GM12878 (cell line): Measurements from ENCODE around the gene POP5. TPM values are rescaled to one million over a fixed set of nuclear protein-coding genes. Genes with fewer than 3 reads are reported as not detected.

Experiments used
- ASH2L ChIP-seq: fragments of 300-600, 200-600 bp; sonication (generic); IDR thresholded peaks from 2 replicates; pipeline ENCODE4 v1.6.1; 2017; ENCODE audit warnings: low read depth, mild to moderate bottlenecking, borderline replicate concordance
- BCL11A ChIP-seq: IDR thresholded peaks from 2 replicates; pipeline ENCODE4 v1.6.1; 2011; ENCODE audit warnings: low read depth, low read length
- BHLHE40 ChIP-seq, 2 experiments: fragments of 450-650 bp in 1 of 2; IDR thresholded peaks; 2 replicates each; pipeline ENCODE4 v1.6.1; 2011 to 2017; ENCODE audit warnings: low read depth in 2 of 2, borderline replicate concordance in 1 of 2, improper control_type of control experiment in 1 of 2, low read length in 1 of 2, mild to moderate bottlenecking in 1 of 2
- HDAC6 ChIP-seq: fragments of 200-600 bp; sonication (generic); IDR thresholded peaks from one replicate; pipeline ENCODE4 v1.8.0; 2017; ENCODE audit warnings: antibody characterized with exemption; ENCODE audit not compliant: unreplicated experiment
- IKZF2 ChIP-seq, 2 experiments: fragments of 450-650 bp; IDR thresholded peaks; 2 replicates each; pipeline ENCODE4 v1.6.1; 2017; ENCODE audit warnings: mild to moderate bottlenecking in 2 of 2, moderate library complexity in 2 of 2
- JUNB ChIP-seq: IDR thresholded peaks from 2 replicates; pipeline ENCODE4 v1.6.1; 2016; ENCODE audit warnings: antibody characterized with exemption, mild to moderate bottlenecking
- JUND ChIP-seq: IDR thresholded peaks from 2 replicates; pipeline ENCODE4 v1.6.1; 2012; ENCODE audit warnings: low read depth, mild to moderate bottlenecking, low read length, improper control_type of control experiment, moderate library complexity
- KAT2A ChIP-seq: conservative IDR thresholded peaks from 2 replicates; pipeline ENCODE4 v1.6.1; 2011; ENCODE audit warnings: low read depth, low read length; ENCODE audit not compliant: control insufficient read depth
- MEF2B ChIP-seq: fragments of 450-650 bp; IDR thresholded peaks from 2 replicates; pipeline ENCODE4 v1.6.1; 2018; ENCODE audit warnings: mild to moderate bottlenecking, moderate library complexity; ENCODE audit not compliant: partially characterized antibody, poor library complexity, severe bottlenecking
- NFYB ChIP-seq: IDR thresholded peaks from 2 replicates; pipeline ENCODE4 v1.6.1; 2011; ENCODE audit warnings: low read depth, mild to moderate bottlenecking, low read length, improper control_type of control experiment, moderate library complexity; ENCODE audit not compliant: insufficient read depth
- NR2C2 ChIP-seq: IDR thresholded peaks from 2 replicates; pipeline ENCODE4 v1.6.1; 2011; ENCODE audit warnings: borderline replicate concordance, low read depth; ENCODE audit not compliant: control insufficient read depth, insufficient read length
- PML ChIP-seq: IDR thresholded peaks from 2 replicates; pipeline ENCODE4 v1.6.1; 2012; ENCODE audit warnings: low read length, inconsistent platforms
- RB1 ChIP-seq: fragments of 450-650 bp; formaldehyde crosslinking; IDR thresholded peaks from 2 replicates; pipeline ENCODE4 v1.6.1; 2017; ENCODE audit warnings: mild to moderate bottlenecking, borderline replicate concordance
- SUPT20H ChIP-seq: IDR thresholded peaks from 2 replicates; pipeline ENCODE4 v1.6.1; 2011; ENCODE audit warnings: low read depth, mild to moderate bottlenecking, low read length, moderate library complexity, borderline replicate concordance; ENCODE audit not compliant: control insufficient read depth
- WRNIP1 ChIP-seq: IDR thresholded peaks from 2 replicates; pipeline ENCODE4 v1.6.1; 2011; ENCODE audit warnings: low read depth, low read length, improper control_type of control experiment, borderline replicate concordance
- YBX1 ChIP-seq: fragments of 450-650 bp; IDR thresholded peaks from 2 replicates; pipeline ENCODE4 v1.6.1; 2016; ENCODE audit warnings: antibody characterized with exemption
- ZZZ3 ChIP-seq: IDR thresholded peaks from 2 replicates; pipeline ENCODE4 v1.6.1; 2011; ENCODE audit warnings: low read depth; ENCODE audit not compliant: control insufficient read depth, insufficient read length
- polyA plus RNA-seq, 11 experiments: library from polyadenylated mRNA; depleted of rRNA in 4 of 11; unstranded in 6 of 11; stranded (reverse) in 5 of 11; fragments of >200 nt; fragmentation: Nextera tagmentation in 4 of 11; fragmentation: Illumina TruSeq in 1 of 11; extraction: Ambion mirVana in 4 of 11; extraction: Trizol in 1 of 11; gene quantifications; 1 replicate in 1 of 11; 2 replicates in 10 of 11; pipeline versions ENCODE4 v1.2.1 to v1.2.3, GENCODE V29; 2011 to 2016; ENCODE audit warnings: inconsistent platforms in 2 of 11, missing spikeins in 2 of 11, low read depth in 1 of 11
- total RNA-seq, 4 experiments: library from RNA; depleted of rRNA in 3 of 4; stranded (reverse); fragments of >200 nt in 3 of 4; fragmentation: Illumina TruSeq in 1 of 4; extraction: Trizol in 1 of 4; gene quantifications; 2 replicates each; pipeline versions ENCODE4 v1.2.1 to v1.2.3, GENCODE V29; 2013 to 2021
- TF ChIP-seq, protein P1 (sequence below): fragments of 450-650 bp; IDR thresholded peaks from 2 replicates; pipeline ENCODE4 v1.6.1; 2017; ENCODE audit warnings: mild to moderate bottlenecking, moderate library complexity
- TF ChIP-seq, protein P2 (sequence below): fragments of 450-650 bp; formaldehyde crosslinking; IDR thresholded peaks from 2 replicates; pipeline ENCODE4 v1.5.0; 2022; ENCODE audit warnings: mild to moderate bottlenecking, missing genetic modification characterization
- TF ChIP-seq, protein P3 (sequence below): fragments of 450-650 bp; conservative IDR thresholded peaks from 2 replicates; pipeline ENCODE4 v1.6.1; 2017; ENCODE audit warnings: mild to moderate bottlenecking, moderate library complexity
- TF ChIP-seq, protein P4 (sequence below): IDR thresholded peaks from 2 replicates; pipeline ENCODE4 v1.6.1; 2011; ENCODE audit warnings: low read depth, mild to moderate bottlenecking, low read length, moderate library complexity, borderline replicate concordance; ENCODE audit errors: extremely low read depth

The POP5 gene
- total and polyA plus RNA-seq, 10 of the 15 experiments (the other 5 are each of a cell fraction or from before 2014, with no cell fraction given), result 50.3 to 234 (median 83.7) TPM

DNA sequence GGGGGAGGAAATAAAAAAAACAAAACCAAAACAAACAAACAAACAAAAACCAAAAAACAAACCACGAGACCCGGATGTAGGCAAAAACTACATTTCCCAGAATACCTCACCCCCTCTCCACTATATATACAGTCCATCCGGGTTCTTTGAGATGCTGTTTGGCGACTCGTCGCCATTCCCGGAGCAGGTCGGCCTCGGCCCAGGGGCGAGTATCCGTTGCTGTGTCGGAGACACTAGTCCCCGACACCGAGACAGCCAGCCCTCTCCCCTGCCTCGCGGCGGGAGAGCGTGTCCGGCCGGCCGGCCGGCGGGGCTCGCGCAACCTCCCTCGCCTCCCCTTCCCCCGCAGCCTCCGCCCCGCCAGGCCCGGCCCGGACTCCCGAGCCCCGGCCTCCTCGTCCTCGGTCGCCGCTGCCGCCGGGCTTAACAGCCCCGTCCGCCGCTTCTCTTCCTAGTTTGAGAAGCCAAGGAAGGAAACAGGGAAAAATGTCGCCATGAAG is 46.9 kb downstream of the POP5 start, which contains the start of gene RNF10 (continued):
- TF ChIP-seq PML, result peak; percentile 86
- TF ChIP-seq, protein P1, sequence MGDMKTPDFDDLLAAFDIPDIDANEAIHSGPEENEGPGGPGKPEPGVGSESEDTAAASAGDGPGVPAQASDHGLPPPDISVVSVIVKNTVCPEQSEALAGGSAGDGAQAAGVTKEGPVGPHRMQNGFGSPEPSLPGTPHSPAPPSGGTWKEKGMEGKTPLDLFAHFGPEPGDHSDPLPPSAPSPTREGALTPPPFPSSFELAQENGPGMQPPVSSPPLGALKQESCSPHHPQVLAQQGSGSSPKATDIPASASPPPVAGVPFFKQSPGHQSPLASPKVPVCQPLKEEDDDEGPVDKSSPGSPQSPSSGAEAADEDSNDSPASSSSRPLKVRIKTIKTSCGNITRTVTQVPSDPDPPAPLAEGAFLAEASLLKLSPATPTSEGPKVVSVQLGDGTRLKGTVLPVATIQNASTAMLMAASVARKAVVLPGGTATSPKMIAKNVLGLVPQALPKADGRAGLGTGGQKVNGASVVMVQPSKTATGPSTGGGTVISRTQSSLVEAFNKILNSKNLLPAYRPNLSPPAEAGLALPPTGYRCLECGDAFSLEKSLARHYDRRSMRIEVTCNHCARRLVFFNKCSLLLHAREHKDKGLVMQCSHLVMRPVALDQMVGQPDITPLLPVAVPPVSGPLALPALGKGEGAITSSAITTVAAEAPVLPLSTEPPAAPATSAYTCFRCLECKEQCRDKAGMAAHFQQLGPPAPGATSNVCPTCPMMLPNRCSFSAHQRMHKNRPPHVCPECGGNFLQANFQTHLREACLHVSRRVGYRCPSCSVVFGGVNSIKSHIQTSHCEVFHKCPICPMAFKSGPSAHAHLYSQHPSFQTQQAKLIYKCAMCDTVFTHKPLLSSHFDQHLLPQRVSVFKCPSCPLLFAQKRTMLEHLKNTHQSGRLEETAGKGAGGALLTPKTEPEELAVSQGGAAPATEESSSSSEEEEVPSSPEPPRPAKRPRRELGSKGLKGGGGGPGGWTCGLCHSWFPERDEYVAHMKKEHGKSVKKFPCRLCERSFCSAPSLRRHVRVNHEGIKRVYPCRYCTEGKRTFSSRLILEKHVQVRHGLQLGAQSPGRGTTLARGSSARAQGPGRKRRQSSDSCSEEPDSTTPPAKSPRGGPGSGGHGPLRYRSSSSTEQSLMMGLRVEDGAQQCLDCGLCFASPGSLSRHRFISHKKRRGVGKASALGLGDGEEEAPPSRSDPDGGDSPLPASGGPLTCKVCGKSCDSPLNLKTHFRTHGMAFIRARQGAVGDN, result peak; percentile 73
- TF ChIP-seq, protein P2, sequence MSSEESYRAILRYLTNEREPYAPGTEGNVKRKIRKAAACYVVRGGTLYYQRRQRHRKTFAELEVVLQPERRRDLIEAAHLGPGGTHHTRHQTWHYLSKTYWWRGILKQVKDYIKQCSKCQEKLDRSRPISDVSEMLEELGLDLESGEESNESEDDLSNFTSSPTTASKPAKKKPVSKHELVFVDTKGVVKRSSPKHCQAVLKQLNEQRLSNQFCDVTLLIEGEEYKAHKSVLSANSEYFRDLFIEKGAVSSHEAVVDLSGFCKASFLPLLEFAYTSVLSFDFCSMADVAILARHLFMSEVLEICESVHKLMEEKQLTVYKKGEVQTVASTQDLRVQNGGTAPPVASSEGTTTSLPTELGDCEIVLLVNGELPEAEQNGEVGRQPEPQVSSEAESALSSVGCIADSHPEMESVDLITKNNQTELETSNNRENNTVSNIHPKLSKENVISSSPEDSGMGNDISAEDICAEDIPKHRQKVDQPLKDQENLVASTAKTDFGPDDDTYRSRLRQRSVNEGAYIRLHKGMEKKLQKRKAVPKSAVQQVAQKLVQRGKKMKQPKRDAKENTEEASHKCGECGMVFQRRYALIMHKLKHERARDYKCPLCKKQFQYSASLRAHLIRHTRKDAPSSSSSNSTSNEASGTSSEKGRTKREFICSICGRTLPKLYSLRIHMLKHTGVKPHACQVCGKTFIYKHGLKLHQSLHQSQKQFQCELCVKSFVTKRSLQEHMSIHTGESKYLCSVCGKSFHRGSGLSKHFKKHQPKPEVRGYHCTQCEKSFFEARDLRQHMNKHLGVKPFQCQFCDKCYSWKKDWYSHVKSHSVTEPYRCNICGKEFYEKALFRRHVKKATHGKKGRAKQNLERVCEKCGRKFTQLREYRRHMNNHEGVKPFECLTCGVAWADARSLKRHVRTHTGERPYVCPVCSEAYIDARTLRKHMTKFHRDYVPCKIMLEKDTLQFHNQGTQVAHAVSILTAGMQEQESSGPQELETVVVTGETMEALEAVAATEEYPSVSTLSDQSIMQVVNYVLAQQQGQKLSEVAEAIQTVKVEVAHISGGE (CRISPR knock-in tag), result no peak
- no peak for TF ChIP-seq JUNB
- TF ChIP-seq ZZZ3, result no peak
- TF ChIP-seq SUPT20H, result no peak
- TF ChIP-seq NFYB, result no peak
- TF ChIP-seq KAT2A, result no peak
- TF ChIP-seq IKZF2 (IDR thresholded peaks at IDR 0.05), result no peak
- TF ChIP-seq ASH2L, result no peak
- TF ChIP-seq, protein P3, sequence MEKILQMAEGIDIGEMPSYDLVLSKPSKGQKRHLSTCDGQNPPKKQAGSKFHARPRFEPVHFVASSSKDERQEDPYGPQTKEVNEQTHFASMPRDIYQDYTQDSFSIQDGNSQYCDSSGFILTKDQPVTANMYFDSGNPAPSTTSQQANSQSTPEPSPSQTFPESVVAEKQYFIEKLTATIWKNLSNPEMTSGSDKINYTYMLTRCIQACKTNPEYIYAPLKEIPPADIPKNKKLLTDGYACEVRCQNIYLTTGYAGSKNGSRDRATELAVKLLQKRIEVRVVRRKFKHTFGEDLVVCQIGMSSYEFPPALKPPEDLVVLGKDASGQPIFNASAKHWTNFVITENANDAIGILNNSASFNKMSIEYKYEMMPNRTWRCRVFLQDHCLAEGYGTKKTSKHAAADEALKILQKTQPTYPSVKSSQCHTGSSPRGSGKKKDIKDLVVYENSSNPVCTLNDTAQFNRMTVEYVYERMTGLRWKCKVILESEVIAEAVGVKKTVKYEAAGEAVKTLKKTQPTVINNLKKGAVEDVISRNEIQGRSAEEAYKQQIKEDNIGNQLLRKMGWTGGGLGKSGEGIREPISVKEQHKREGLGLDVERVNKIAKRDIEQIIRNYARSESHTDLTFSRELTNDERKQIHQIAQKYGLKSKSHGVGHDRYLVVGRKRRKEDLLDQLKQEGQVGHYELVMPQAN, result peak; percentile 67
- TF ChIP-seq, protein P4, sequence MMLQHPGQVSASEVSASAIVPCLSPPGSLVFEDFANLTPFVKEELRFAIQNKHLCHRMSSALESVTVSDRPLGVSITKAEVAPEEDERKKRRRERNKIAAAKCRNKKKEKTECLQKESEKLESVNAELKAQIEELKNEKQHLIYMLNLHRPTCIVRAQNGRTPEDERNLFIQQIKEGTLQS, result no peak
- 0 out of 4 replicates have a peak, but pooled peaks of 1 of the 2 experiments have one; percentile 26 for TF ChIP-seq BHLHE40 (IDR thresholded peaks at IDR 0.05; ENCODE audit: borderline replicate concordance in 1 of 2, low read depth in 2 of 2, low read length in 1 of 2)
- no peak for TF ChIP-seq RB1
- TF ChIP-seq YBX1, result no peak
- no peak for TF ChIP-seq BCL11A
- no peak for TF ChIP-seq MEF2B
- TF ChIP-seq NR2C2, result no peak
- TF ChIP-seq WRNIP1, result no peak
- TF ChIP-seq JUND, result no peak
- no peak for TF ChIP-seq HDAC6
